Transverse colon (tissue), 4 donors: ENCODE data around the gene ARHGAP21. TPM values are rescaled to one million over a fixed set of nuclear protein-coding genes. Genes with fewer than 3 reads are reported as not detected.
A peak's percentile ranks its signal among the peaks of the same experiment; 100 is the strongest.

Experiments
- DNase-seq: peaks from one replicate; pipeline ENCODE4 v3.0.0-alpha.2; 2019
- H3K27ac ChIP-seq, 4 donors: fragments of 200-600 bp; sonication (generic); 2 replicates each; pipeline ENCODE4 v1.5.1; 2016 to 2018; ENCODE audit warnings: inconsistent platforms in 4 of 4
- H3K27me3 ChIP-seq: fragments of 200-600 bp; sonication (generic); 2 replicates; pipeline ENCODE4 v1.5.1; 2017; ENCODE audit warnings: inconsistent platforms
- H3K36me3 ChIP-seq, 4 donors: fragments of 200-600 bp; sonication (generic); 2 replicates each; pipeline ENCODE4 v1.5.1; 2017 to 2019; ENCODE audit warnings: inconsistent platforms in 4 of 4
- H3K4me1 ChIP-seq, 4 donors: fragments of 200-600 bp; sonication (generic); 2 replicates each; pipeline ENCODE4 v1.5.1; 2017 to 2020; ENCODE audit warnings: inconsistent platforms in 4 of 4
- H3K4me3 ChIP-seq, 4 donors: fragments of 200-600 bp; sonication (generic); 1 replicate in 1 of 4; 2 replicates in 3 of 4; pipeline versions ENCODE4 v1.5.1 to v1.6.1; 2017 to 2019; ENCODE audit warnings: inconsistent platforms in 4 of 4
- H3K9me3 ChIP-seq, 2 donors: fragments of 200-600 bp; sonication (generic); 2 replicates each; pipeline ENCODE4 v1.5.1; 2017 to 2019; ENCODE audit warnings: inconsistent platforms in 2 of 2
- CTCF ChIP-seq, 5 experiments: fragments of 200-600 bp in 3 of 5; fragments of 450-650 bp in 2 of 5; sonication (generic) in 3 of 5; IDR thresholded peaks; 1 replicate in 2 of 5; 2 replicates in 3 of 5; pipeline ENCODE4 v1.5.1; 2016 to 2017; ENCODE audit warnings: antibody characterized with exemption in 5 of 5, inconsistent platforms in 3 of 5, mild to moderate bottlenecking in 2 of 5, moderate library complexity in 1 of 5
- EP300 ChIP-seq: sonication (generic); formaldehyde crosslinking; IDR thresholded peaks from one replicate; pipeline ENCODE4 v1.6.1; 2017; ENCODE audit warnings: antibody characterized with exemption, low read depth
- POLR2A ChIP-seq: fragments of 450-650 bp; IDR thresholded peaks from one replicate; pipeline ENCODE4 v1.6.1; 2016; ENCODE audit warnings: antibody characterized with exemption, mild to moderate bottlenecking, moderate library complexity
- POLR2AphosphoS5 ChIP-seq, 3 donors: sonication (generic); formaldehyde crosslinking; IDR thresholded peaks; one replicate each; pipeline ENCODE4 v1.6.1; 2016; ENCODE audit warnings: antibody characterized with exemption in 3 of 3
- WGBS, 2 donors: methylation state at CpG; one replicate each; pipeline ENCODE4 v1.1.5; 2018; ENCODE audit warnings: low coverage in 1 of 2; 5-methylcytosine and 5-hydroxymethylcytosine counted together
- in situ Hi-C, 4 donors: fragments of 200-750 bp; cut with MboI; loops; one replicate each; pipeline versions ENCODE4 v1.15.0 to v1.15.1; 2017; ENCODE audit warnings: low sequenced_read_pairs in 3 of 4, low pct_ligation_motif_present in 1 of 4, low pct_unique_long_range_greater_than_20kb in 1 of 4
- intact Hi-C: fragments of 100-400 bp; cut with DNase I; formaldehyde crosslinking; loops from one replicate; pipeline ENCODE4 v1.15.1; 2023; ENCODE audit warnings: low total_unique reads
- total RNA-seq, 4 donors: library from RNA; depleted of rRNA; stranded (reverse); fragments of >200 nt; gene quantifications; one replicate each; pipeline ENCODE4 v1.1.0, GENCODE V29; 2016

ARHGAP21 gene
- total RNA-seq, 4 donors from 2014 or later, result 62.8 to 94.1 (median 89.3) TPM

- Histone ChIP-seq H3K4me1 (peaks cover 0 to 27% (median 13%) of the 10 kb centered on the region in 4 donors), H3K27me3 (no peaks in the 10 kb centered on the region), H3K36me3 (no peaks in the 10 kb centered on the region), H3K4me3 (peak overlapping the region; percentile 49 to 93 (median 80)), H3K9me3 (no peaks in the 10 kb centered on the region), H3K27ac (peak overlapping the region; percentile 97 to 99 (median 98))
- peak; percentile 98 for DNase-seq
- WGBS, 2 donors, result 1 to 20% methylated on average over 1 to 52 of the region's 52 CpGs
- in situ Hi-C loops (loop anchor here in 1 of 4 donors (10.0 kb wide), 1 partner anchor 290 kb away; the partner anchor contains the start of genes ENKUR and THNSL1), intact Hi-C loops (no loop called here)
- peak; percentile 95 to 98 (median 96) for TF ChIP-seq POLR2AphosphoS5 (IDR thresholded peaks at IDR 0.05)
- TF ChIP-seq POLR2A, result peak; percentile 97
- TF ChIP-seq EP300, result no peak
These were observed 918 bp upstream of the ARHGAP21 start for GRCh38 chr10:24724381-24725228.

GRCh38 chr10:24723386-24723787 is 300 bp downstream of the ARHGAP21 start:
- no peaks in the 10 kb centered on the region for H3K9me3 ChIP-seq
- TF ChIP-seq POLR2AphosphoS5 (IDR thresholded peaks at IDR 0.05) (no peak), EP300 (no peak), CTCF (IDR thresholded peaks at IDR 0.05) (no peak)
- intact Hi-C loops (no loop called here), in situ Hi-C loops (loop anchor here in 1 of 4 donors (10.0 kb wide), 1 partner anchor 291 kb away; the partner anchor contains the start of genes ENKUR and THNSL1)
- H3K4me1 ChIP-seq, result peaks cover 0 to 39% (median 24%) of the 10 kb centered on the region in 4 donors
- no peaks in the 10 kb centered on the region for H3K36me3 ChIP-seq
- H3K27ac ChIP-seq, result peak overlapping the region; percentile 97 to 99 (median 98)
- H3K27me3 ChIP-seq, result no peaks in the 10 kb centered on the region
- DNase-seq, result peak; percentile 39
- H3K4me3 ChIP-seq, result peak overlapping the region; percentile 69 to 93 (median 80)
- WGBS, 2 donors, result 1% methylated on average over 38 of the region's 70 CpGs; no CpG with 5 or more reads in 1 of the 2 donors

- H3K27ac ChIP-seq, result peak overlapping the region; percentile 97 to 99 (median 98)
- intact Hi-C loops, result no loop called here
- TF ChIP-seq POLR2AphosphoS5 (IDR thresholded peaks at IDR 0.05), result peak in 2 of 3 donors; percentile 9 to 21
- peak; percentile 50 for TF ChIP-seq POLR2A
- no peak for TF ChIP-seq CTCF (IDR thresholded peaks at IDR 0.05)
- TF ChIP-seq EP300, result no peak
- peak; percentile 53 for DNase-seq
- H3K36me3 ChIP-seq, result no peaks in the 10 kb centered on the region
- peak overlapping the region; percentile 69 to 93 (median 75) for H3K4me3 ChIP-seq
- peaks cover 0 to 44% (median 30%) of the 10 kb centered on the region in 4 donors for H3K4me1 ChIP-seq
- in situ Hi-C loops, result loop anchor here in 1 of 4 donors (10.0 kb wide), 1 partner anchor 292 kb away; the partner anchor contains the start of genes ENKUR and THNSL1
- H3K9me3 ChIP-seq, result no peaks in the 10 kb centered on the region
- H3K27me3 ChIP-seq, result no peaks in the 10 kb centered on the region
- WGBS, 2 donors, result 3% methylated on average over 53 of the region's 84 CpGs; no CpG with 5 or more reads in 1 of the 2 donors
These were observed 856 bp downstream of the ARHGAP21 start for GRCh38 chr10:24722676-24723385.

GRCh38 chr10:24722131-24722675 is 1.5 kb downstream of the ARHGAP21 start:
- no peak for DNase-seq
- no peak for TF ChIP-seq EP300
- TF ChIP-seq POLR2AphosphoS5 (IDR thresholded peaks at IDR 0.05), result no peak
- TF ChIP-seq POLR2A, result no peak
- TF ChIP-seq CTCF (IDR thresholded peaks at IDR 0.05), result no peak
- in situ Hi-C loops, result loop anchor here in 1 of 4 donors (10.0 kb wide), 1 partner anchor 293 kb away; the partner anchor contains the start of genes ENKUR and THNSL1
- Histone ChIP-seq H3K27ac (peak overlapping the region; percentile 97 to 99 (median 98)), H3K27me3 (no peaks in the 10 kb centered on the region), H3K36me3 (no peaks in the 10 kb centered on the region), H3K4me3 (peak overlapping the region; percentile 69 to 93 (median 75)), H3K9me3 (no peaks in the 10 kb centered on the region), H3K4me1 (peaks cover 0 to 51% (median 33%) of the 10 kb centered on the region in 4 donors)
- intact Hi-C loops, result no loop called here
- 3 to 7% methylated on average over 11 to 19 of the region's 19 CpGs for WGBS, 2 donors
